Vagina (tissue), 2 donors: ENCODE data around the gene RBM5. TPM values are rescaled to one million over a fixed set of nuclear protein-coding genes. Genes with fewer than 3 reads are reported as not detected.

Source experiments
- DNase-seq, 2 donors: peaks; one replicate each; pipeline ENCODE4 v3.0.0-alpha.2; 2017; ENCODE audit errors: extremely low spot score in 2 of 2
- H3K27ac ChIP-seq: fragments of 200-600 bp; sonication (generic); one replicate; pipeline ENCODE4 v1.5.1; 2019
- H3K27me3 ChIP-seq: fragments of 200-600 bp; sonication (generic); one replicate; pipeline ENCODE4 v1.5.1; 2019
- H3K36me3 ChIP-seq, 2 donors: fragments of 200-600 bp; sonication (generic); one replicate each; pipeline ENCODE4 v1.5.1; 2017 to 2019
- H3K4me1 ChIP-seq: fragments of 200-600 bp; sonication (generic); one replicate; pipeline ENCODE4 v1.5.1; 2019
- H3K4me3 ChIP-seq, 2 donors: fragments of 200-600 bp; sonication (generic); 1 replicate in 1 of 2; 2 replicates in 1 of 2; pipeline ENCODE4 v1.5.1; 2016 to 2019
- H3K9me3 ChIP-seq: fragments of 200-600 bp; sonication (generic); one replicate; pipeline ENCODE4 v1.5.1; 2019
- CTCF ChIP-seq, 3 experiments: fragments of 450-650 bp in 2 of 3; fragments of 200-600 bp in 1 of 3; sonication (generic) in 1 of 3; IDR thresholded peaks; one replicate each; pipeline ENCODE4 v1.5.1; 2017 to 2019; ENCODE audit warnings: antibody characterized with exemption in 3 of 3, mild to moderate bottlenecking in 2 of 3, moderate library complexity in 2 of 3
- POLR2A ChIP-seq, 2 donors: fragments of 450-650 bp; IDR thresholded peaks; one replicate each; pipeline ENCODE4 v1.6.1; 2017; ENCODE audit warnings: antibody characterized with exemption in 2 of 2, mild to moderate bottlenecking in 2 of 2, moderate library complexity in 2 of 2
- POLR2AphosphoS5 ChIP-seq, 2 donors: sonication (generic); formaldehyde crosslinking; IDR thresholded peaks; one replicate each; pipeline ENCODE4 v1.9.0; 2017; ENCODE audit warnings: antibody characterized with exemption in 2 of 2, mild to moderate bottlenecking in 2 of 2, low read depth in 1 of 2; ENCODE audit not compliant: insufficient read depth in 1 of 2
- intact Hi-C: fragments of 100-400 bp; cut with DNase I; formaldehyde crosslinking; loops from one replicate; pipeline ENCODE4 v1.15.1; 2023
- total RNA-seq: library from RNA; depleted of rRNA; stranded (reverse); fragments of >200 nt; gene quantifications from one replicate; pipeline ENCODE4 v1.2.3, GENCODE V29; 2016

Gene RBM5
- total RNA-seq, 1 donor from 2014 or later, result 271 TPM

GRCh38 chr3:50150404-50150750, 61.7 kb downstream of the RBM5 start:
- H3K27me3 ChIP-seq, result no peaks in the 10 kb centered on the region
- H3K9me3 ChIP-seq, result no peaks in the 10 kb centered on the region
- no peak for TF ChIP-seq CTCF (IDR thresholded peaks at IDR 0.05)
- TF ChIP-seq POLR2AphosphoS5 (IDR thresholded peaks at IDR 0.05; ENCODE audit: insufficient read depth in 1 of 2, low read depth in 1 of 2), result no peak
- TF ChIP-seq POLR2A (IDR thresholded peaks at IDR 0.05), result no peak
- no peak overlapping the region for H3K4me3 ChIP-seq
- peak overlapping the region; percentile 68 for H3K27ac ChIP-seq
- peaks cover 53% of the 10 kb centered on the region for H3K4me1 ChIP-seq
- intact Hi-C loops, result no loop called here
- no peaks in the 10 kb centered on the region for H3K36me3 ChIP-seq
- DNase-seq, result no peak

DNA sequence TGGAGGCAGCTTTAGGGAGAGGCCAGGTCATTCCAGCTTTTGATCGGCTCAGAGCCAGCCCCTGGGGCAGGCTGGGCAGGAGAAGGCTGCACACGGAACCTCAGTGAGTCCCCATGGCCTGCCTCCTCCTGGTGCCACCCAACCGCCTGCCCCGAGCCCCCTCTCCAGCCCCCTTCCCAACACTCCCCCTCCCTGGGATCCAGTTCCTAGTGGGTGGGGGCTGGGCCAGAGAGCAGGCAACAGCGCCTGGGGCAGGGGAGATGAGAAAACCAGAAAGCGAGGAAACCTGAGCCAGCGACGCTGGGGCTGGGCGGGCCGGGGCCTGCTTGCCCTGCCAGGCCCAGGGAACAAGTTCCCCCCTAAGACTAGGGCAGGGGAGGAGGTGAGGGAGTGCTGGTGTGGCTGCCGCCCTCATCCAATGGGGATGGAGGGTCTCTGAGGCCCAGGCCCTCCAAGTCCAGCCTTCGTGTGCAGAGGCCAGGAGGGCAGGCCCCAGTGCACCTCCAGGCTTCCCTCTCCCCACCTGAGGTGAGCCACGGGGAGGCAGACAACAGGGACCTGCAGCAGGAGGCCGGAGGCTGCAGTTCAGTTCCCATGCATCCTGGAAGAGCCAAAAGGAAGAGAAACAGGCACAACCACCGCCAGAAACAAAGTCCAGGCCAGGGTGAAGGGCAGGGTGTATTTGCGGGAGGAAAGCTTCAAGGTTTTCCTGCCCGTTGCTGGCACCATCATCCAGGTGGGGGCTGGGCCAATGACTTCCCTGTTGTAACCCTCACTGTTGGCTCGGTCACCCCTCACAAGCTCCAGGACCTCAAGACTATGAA, 62.4 kb downstream of the RBM5 start:
- Histone ChIP-seq H3K27ac (peak overlapping the region; percentile 68), H3K36me3 (no peaks in the 10 kb centered on the region), H3K4me1 (peaks cover 60% of the 10 kb centered on the region), H3K9me3 (no peaks in the 10 kb centered on the region), H3K27me3 (no peaks in the 10 kb centered on the region), H3K4me3 (no peak overlapping the region)
- TF ChIP-seq CTCF (IDR thresholded peaks at IDR 0.05) (no peak), POLR2A (IDR thresholded peaks at IDR 0.05) (no peak), POLR2AphosphoS5 (IDR thresholded peaks at IDR 0.05; ENCODE audit: insufficient read depth in 1 of 2, low read depth in 1 of 2) (no peak)
- intact Hi-C loops, result no loop called here
- no peak for DNase-seq

- peak overlapping the region; percentile 68 for H3K27ac ChIP-seq
- DNase-seq, result no peak
- no peak for TF ChIP-seq CTCF (IDR thresholded peaks at IDR 0.05)
- TF ChIP-seq POLR2A (IDR thresholded peaks at IDR 0.05), result no peak
- TF ChIP-seq POLR2AphosphoS5 (IDR thresholded peaks at IDR 0.05; ENCODE audit: insufficient read depth in 1 of 2, low read depth in 1 of 2), result no peak
- H3K4me1 ChIP-seq, result peaks cover 61% of the 10 kb centered on the region
- H3K9me3 ChIP-seq, result no peaks in the 10 kb centered on the region
- no peaks in the 10 kb centered on the region for H3K36me3 ChIP-seq
- intact Hi-C loops, result no loop called here
- no peak overlapping the region for H3K4me3 ChIP-seq
- H3K27me3 ChIP-seq, result no peaks in the 10 kb centered on the region
Observed at GRCh38 chr3:50151728-50152127, 63.0 kb downstream of the RBM5 start.

GRCh38 chr3:50153782-50154475, 65.2 kb downstream of the RBM5 start:
- no peak for TF ChIP-seq POLR2A (IDR thresholded peaks at IDR 0.05)
- TF ChIP-seq POLR2AphosphoS5 (IDR thresholded peaks at IDR 0.05; ENCODE audit: insufficient read depth in 1 of 2, low read depth in 1 of 2), result no peak
- TF ChIP-seq CTCF (IDR thresholded peaks at IDR 0.05), result no peak
- intact Hi-C loops, result no loop called here
- H3K4me3 ChIP-seq, result peak overlapping the region; percentile 62 to 88
- H3K36me3 ChIP-seq, result no peaks in the 10 kb centered on the region
- no peaks in the 10 kb centered on the region for H3K27me3 ChIP-seq
- no peaks in the 10 kb centered on the region for H3K9me3 ChIP-seq
- H3K4me1 ChIP-seq, result peaks cover 67% of the 10 kb centered on the region
- no peak for DNase-seq
- peak overlapping the region; percentile 86 for H3K27ac ChIP-seq

DNA sequence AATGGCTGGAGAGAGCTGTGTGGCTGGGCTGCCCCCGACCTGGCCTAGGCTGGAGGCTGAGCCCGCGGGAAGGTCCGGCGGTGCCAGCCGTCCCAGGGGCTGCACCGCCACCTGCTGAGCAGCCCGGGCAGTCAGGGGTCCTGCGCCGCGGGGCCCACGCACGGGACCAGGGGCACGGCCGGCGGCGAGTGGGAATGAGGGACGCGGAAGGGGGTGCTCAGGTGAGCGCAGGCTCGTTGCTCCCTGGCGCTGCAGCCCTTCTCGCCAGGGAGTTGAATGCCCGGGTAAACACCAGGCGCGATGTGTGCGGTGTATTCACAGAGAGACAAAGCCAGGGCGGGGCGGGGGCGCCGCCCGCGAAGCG, 65.7 kb downstream of the RBM5 start:
- Histone ChIP-seq H3K4me1 (peaks cover 72% of the 10 kb centered on the region), H3K4me3 (peak overlapping the region; percentile 62 to 88), H3K27ac (peak overlapping the region; percentile 86), H3K9me3 (no peaks in the 10 kb centered on the region), H3K27me3 (no peaks in the 10 kb centered on the region), H3K36me3 (no peaks in the 10 kb centered on the region)
- intact Hi-C loops, result no loop called here
- no peak for TF ChIP-seq POLR2AphosphoS5 (IDR thresholded peaks at IDR 0.05; ENCODE audit: insufficient read depth in 1 of 2, low read depth in 1 of 2)
- no peak for DNase-seq
